Measurements from ENCODE around the gene SART1.

The SART1 gene

DNA sequence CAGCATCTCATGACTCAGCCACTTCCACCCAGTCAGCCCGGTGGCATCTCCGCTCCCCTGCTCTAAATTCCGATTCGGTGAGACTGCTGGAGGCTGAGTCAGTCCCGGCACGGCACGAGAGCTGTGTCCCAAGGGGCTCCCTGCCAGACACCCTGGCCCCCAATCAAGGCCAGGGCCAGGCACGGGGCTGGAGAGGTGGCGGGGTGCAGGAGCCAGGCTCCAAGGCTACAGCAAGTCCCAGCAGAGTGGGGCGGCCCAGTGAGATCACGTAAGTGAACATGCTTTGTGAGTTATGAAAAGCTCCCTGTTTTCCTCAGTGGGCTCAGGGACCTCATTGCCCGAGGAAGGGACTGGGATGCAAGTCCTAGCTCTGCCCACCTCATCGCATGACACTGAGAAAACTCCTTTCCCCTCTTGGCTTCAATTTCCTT, 45.7 kb upstream of the SART1 start:
- Histone ChIP-seq H3K9ac (ENCODE audit: low read length) (no peak overlapping the region), H4K20me1 (ENCODE audit: insufficient read depth, low read length) (no peaks in the 10 kb centered on the region), H3K27ac (ENCODE audit: low read length) (no peak overlapping the region), H3K27me3 (replicated peaks; ENCODE audit: insufficient read depth, low read length) (no peaks in the 10 kb centered on the region), H3F3A (ENCODE audit: insufficient read depth, low read length) (peaks cover 4% of the 10 kb centered on the region; the same call in 1 of the 2 replicates), H3K9me2 (replicated peaks; ENCODE audit: insufficient read depth, low read length) (no peaks in the 10 kb centered on the region), H3K79me2 (ENCODE audit: low read length) (peaks cover 36% of the 10 kb centered on the region), H3K4me1 (ENCODE audit: low read length) (peaks cover 14% of the 10 kb centered on the region; the same call in 1 of the 2 replicates), H3K4me2 (ENCODE audit: low read depth, low read length) (no peak overlapping the region), H3K36me3 (replicated peaks; ENCODE audit: insufficient read depth, low read length) (no peaks in the 10 kb centered on the region), H3K9me3 (replicated peaks; ENCODE audit: insufficient read depth, low read length) (no peaks in the 10 kb centered on the region), H2AFZ (ENCODE audit: low read length) (no peak overlapping the region), H3K4me3 (ENCODE audit: low read length) (no peak overlapping the region)
- no peak for DNase-seq
- TF ChIP-seq EZH2phosphoT487 (IDR thresholded peaks at IDR 0.05; ENCODE audit: low read length) = no peak
- TF ChIP-seq, protein P1, sequence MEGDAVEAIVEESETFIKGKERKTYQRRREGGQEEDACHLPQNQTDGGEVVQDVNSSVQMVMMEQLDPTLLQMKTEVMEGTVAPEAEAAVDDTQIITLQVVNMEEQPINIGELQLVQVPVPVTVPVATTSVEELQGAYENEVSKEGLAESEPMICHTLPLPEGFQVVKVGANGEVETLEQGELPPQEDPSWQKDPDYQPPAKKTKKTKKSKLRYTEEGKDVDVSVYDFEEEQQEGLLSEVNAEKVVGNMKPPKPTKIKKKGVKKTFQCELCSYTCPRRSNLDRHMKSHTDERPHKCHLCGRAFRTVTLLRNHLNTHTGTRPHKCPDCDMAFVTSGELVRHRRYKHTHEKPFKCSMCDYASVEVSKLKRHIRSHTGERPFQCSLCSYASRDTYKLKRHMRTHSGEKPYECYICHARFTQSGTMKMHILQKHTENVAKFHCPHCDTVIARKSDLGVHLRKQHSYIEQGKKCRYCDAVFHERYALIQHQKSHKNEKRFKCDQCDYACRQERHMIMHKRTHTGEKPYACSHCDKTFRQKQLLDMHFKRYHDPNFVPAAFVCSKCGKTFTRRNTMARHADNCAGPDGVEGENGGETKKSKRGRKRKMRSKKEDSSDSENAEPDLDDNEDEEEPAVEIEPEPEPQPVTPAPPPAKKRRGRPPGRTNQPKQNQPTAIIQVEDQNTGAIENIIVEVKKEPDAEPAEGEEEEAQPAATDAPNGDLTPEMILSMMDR (IDR thresholded peaks at IDR 0.05; ENCODE audit: low read length) = no peak
- TF ChIP-seq EZH2 (optimal IDR thresholded peaks at IDR 0.05; ENCODE audit: low read depth, low read length) = no peak

DNA sequence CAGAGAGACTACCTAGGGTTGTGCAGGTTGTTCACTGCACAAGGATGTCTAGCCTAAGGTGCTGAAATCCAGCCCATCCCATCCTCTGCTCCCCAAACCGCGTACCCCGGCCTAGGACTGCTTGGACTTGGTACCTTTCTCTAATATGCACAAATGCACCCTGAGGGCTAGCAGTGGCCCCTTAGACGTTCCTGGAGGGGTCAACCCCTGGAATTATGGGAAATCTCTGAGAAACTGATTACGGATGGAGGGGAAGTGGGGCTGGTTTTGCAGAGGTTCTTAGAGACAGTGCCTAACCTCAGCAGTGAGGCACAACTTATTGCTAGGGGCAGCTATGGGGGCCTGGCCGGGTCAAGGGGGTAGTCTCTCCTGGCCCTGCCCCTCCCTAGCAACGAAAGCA, 45.1 kb upstream of the SART1 start:
- no peaks in the 10 kb centered on the region for H3K9me3 ChIP-seq (replicated peaks; ENCODE audit: insufficient read depth, low read length)
- H3K27me3 ChIP-seq (replicated peaks; ENCODE audit: insufficient read depth, low read length) = no peaks in the 10 kb centered on the region
- H3K9ac ChIP-seq (ENCODE audit: low read length) = no peak overlapping the region
- no peak overlapping the region for H3K4me3 ChIP-seq (ENCODE audit: low read length)
- no peak overlapping the region for H3K4me2 ChIP-seq (ENCODE audit: low read depth, low read length)
- peaks cover 4% of the 10 kb centered on the region; the same call in 1 of the 2 replicates for H3F3A ChIP-seq (ENCODE audit: insufficient read depth, low read length)
- no peaks in the 10 kb centered on the region for H3K9me2 ChIP-seq (replicated peaks; ENCODE audit: insufficient read depth, low read length)
- H3K36me3 ChIP-seq (replicated peaks; ENCODE audit: insufficient read depth, low read length) = no peaks in the 10 kb centered on the region
- no peak overlapping the region for H3K27ac ChIP-seq (ENCODE audit: low read length)
- H3K4me1 ChIP-seq (ENCODE audit: low read length) = peaks cover 14% of the 10 kb centered on the region; the same call in 1 of the 2 replicates
- H3K79me2 ChIP-seq (ENCODE audit: low read length) = peaks cover 36% of the 10 kb centered on the region
- TF ChIP-seq EZH2phosphoT487 (IDR thresholded peaks at IDR 0.05; ENCODE audit: low read length) (no peak), EZH2 (optimal IDR thresholded peaks at IDR 0.05; ENCODE audit: low read depth, low read length) (no peak)
- TF ChIP-seq, protein P1 (IDR thresholded peaks at IDR 0.05; ENCODE audit: low read length) = no peak
- H4K20me1 ChIP-seq (ENCODE audit: insufficient read depth, low read length) = no peaks in the 10 kb centered on the region
- H2AFZ ChIP-seq (ENCODE audit: low read length) = no peak overlapping the region
- DNase-seq = no peak

DNA sequence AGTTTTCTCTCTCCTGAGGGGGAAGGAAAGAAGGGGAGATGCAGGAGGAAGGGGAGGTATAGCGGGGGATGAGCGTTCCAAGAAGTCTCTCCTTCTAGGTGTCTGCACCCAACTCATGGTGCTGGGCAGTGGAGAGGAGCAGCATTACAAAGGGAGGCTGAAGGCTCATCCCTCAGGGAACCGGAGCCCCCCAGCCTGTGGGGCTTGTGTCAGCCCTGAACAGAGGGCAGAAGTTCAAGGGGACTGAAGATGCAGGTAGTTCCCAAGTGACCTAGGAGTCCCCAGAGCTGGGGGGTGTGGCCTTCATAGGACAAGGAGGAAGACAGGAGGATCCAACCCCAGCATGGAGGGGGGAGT, 44.5 kb upstream of the SART1 start:
- no peak for DNase-seq
- TF ChIP-seq EZH2 (optimal IDR thresholded peaks at IDR 0.05; ENCODE audit: low read depth, low read length) = no peak
- TF ChIP-seq, protein P1 (IDR thresholded peaks at IDR 0.05; ENCODE audit: low read length) = no peak
- TF ChIP-seq EZH2phosphoT487 (IDR thresholded peaks at IDR 0.05; ENCODE audit: low read length) = no peak
- Histone ChIP-seq H3K27me3 (replicated peaks; ENCODE audit: insufficient read depth, low read length) (no peaks in the 10 kb centered on the region), H3K36me3 (replicated peaks; ENCODE audit: insufficient read depth, low read length) (no peaks in the 10 kb centered on the region), H3K79me2 (ENCODE audit: low read length) (peaks cover 36% of the 10 kb centered on the region), H4K20me1 (ENCODE audit: insufficient read depth, low read length) (no peaks in the 10 kb centered on the region), H3K9me2 (replicated peaks; ENCODE audit: insufficient read depth, low read length) (no peaks in the 10 kb centered on the region), H3K4me1 (ENCODE audit: low read length) (peaks cover 8% of the 10 kb centered on the region; the same call in 1 of the 2 replicates), H3F3A (ENCODE audit: insufficient read depth, low read length) (peaks cover 4% of the 10 kb centered on the region; the same call in 1 of the 2 replicates), H3K9ac (ENCODE audit: low read length) (no peak overlapping the region), H3K4me2 (ENCODE audit: low read depth, low read length) (peak overlapping the region; percentile 91; the same call in 1 of the 2 replicates), H3K27ac (ENCODE audit: low read length) (no peak overlapping the region), H3K9me3 (replicated peaks; ENCODE audit: insufficient read depth, low read length) (no peaks in the 10 kb centered on the region), H2AFZ (ENCODE audit: low read length) (no peak overlapping the region), H3K4me3 (ENCODE audit: low read length) (no peak overlapping the region)
